HG02970 (cell line): Measurements from ENCODE around the gene PHF21B.
"Not testable (repeated sequence)": the region's sequence is repeated elsewhere in the genome, so short reads cannot be mapped to it uniquely, and the experiment has no call there.

Experiments
- ATAC-seq: cut with Tn5 transposase; IDR thresholded peaks from one replicate; pipeline ENCODE4 v1.9.1; 2021; ENCODE audit warnings: mild to moderate bottlenecking, moderate library complexity, moderate number of reproducible peaks; ENCODE audit not compliant: unreplicated experiment, low FRiP score

The PHF21B gene

GRCh38 chr22:44925465-44926123 is 84.2 kb downstream of the PHF21B start:
- ATAC-seq: no peak

GRCh38 chr22:44924710-44925109 is 85.1 kb downstream of the PHF21B start:
- ATAC-seq: no peak

GRCh38 chr22:44924098-44924497 is 85.7 kb downstream of the PHF21B start:
- no peak for ATAC-seq

- ATAC-seq: not testable (repeated sequence)
Measured at GRCh38 chr22:44921766-44922165, 88.0 kb downstream of the PHF21B start.

GRCh38 chr22:44920183-44920582 is 89.6 kb downstream of the PHF21B start:
- no peak for ATAC-seq

GRCh38 chr22:44919691-44920090 is 90.1 kb downstream of the PHF21B start:
- no peak for ATAC-seq

- no peak for ATAC-seq
Measured at GRCh38 chr22:44918925-44919392, 90.8 kb downstream of the PHF21B start.

- no peak for ATAC-seq
Measured at GRCh38 chr22:44918166-44918924, 91.5 kb downstream of the PHF21B start.

- no peak for ATAC-seq
Measured at GRCh38 chr22:44917372-44918165, 92.2 kb downstream of the PHF21B start.

- no peak for ATAC-seq
Measured at GRCh38 chr22:44916281-44917231, 93.2 kb downstream of the PHF21B start.

- ATAC-seq: no peak
Measured at GRCh38 chr22:44915441-44915840, 94.4 kb downstream of the PHF21B start.

GRCh38 chr22:44914026-44914721 is 95.6 kb downstream of the PHF21B start:
- no peak for ATAC-seq

GRCh38 chr22:44913198-44913983 is 96.4 kb downstream of the PHF21B start:
- ATAC-seq: no peak

- no peak for ATAC-seq
Measured at GRCh38 chr22:44909241-44909640, 100.6 kb downstream of the PHF21B start.

- no peak for ATAC-seq
Measured at GRCh38 chr22:44907765-44908737, 101.8 kb downstream of the PHF21B start.

- ATAC-seq: no peak
Measured at GRCh38 chr22:44906999-44907644, 102.7 kb downstream of the PHF21B start.
